GM12892 (cell line): ENCODE results near the gene RHEX.

Experiments
- DNase-seq: peaks from one replicate; pipeline ENCODE4 v3.0.0; 2011; ENCODE audit not compliant: insufficient read length
- FAIRE-seq: peaks from 2 replicates; lab custom pipeline; 2011; peaks lifted over from hg19 to GRCh38; lab: Jason Lieb, UNC
- POLR2A ChIP-seq: IDR thresholded peaks from 2 replicates; pipeline ENCODE4 v1.6.1; 2011; ENCODE audit warnings: low read depth, low read length, control low read depth
- POLR2AphosphoS5 ChIP-seq: IDR thresholded peaks from 2 replicates; pipeline ENCODE4 v1.6.1; 2011; ENCODE audit warnings: low read depth, low read length, control low read depth
- TAF1 ChIP-seq: IDR thresholded peaks from 2 replicates; pipeline ENCODE4 v1.6.1; 2011; ENCODE audit warnings: low read depth, mild to moderate bottlenecking, control low read depth, low read length, borderline replicate concordance

RHEX gene

DNA sequence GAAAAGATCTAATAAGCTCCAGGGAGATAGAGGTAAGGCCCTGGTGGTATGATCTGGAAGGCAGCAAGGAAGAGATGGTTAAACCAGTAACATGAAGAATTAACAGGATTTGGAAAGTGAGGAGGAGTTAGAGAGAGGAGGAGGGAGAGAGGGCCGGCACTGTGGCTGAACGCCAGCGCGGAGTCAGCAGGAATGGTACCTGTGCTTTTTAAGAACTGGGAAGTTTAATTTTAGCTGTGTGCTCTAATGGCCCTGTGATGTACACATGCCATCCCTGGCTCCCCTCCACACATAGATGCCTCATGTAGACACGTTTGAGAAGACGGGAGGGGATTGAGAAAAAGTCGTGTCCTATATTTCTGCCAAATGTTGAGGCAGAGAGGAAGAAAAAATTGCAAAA lies 78.1 kb downstream of the RHEX start:
- TF ChIP-seq POLR2AphosphoS5 = no peak
- TF ChIP-seq POLR2A = no peak
- TF ChIP-seq TAF1 = no peak
- FAIRE-seq (no peak), DNase-seq (no peak)

GRCh38 chr1:206133751-206134415 lies 80.9 kb downstream of the RHEX start:
- DNase-seq = no peak
- no peak for TF ChIP-seq POLR2AphosphoS5
- TF ChIP-seq POLR2A = no peak
- TF ChIP-seq TAF1 = no peak
- no peak for FAIRE-seq

GRCh38 chr1:206135248-206135647 lies 82.3 kb downstream of the RHEX start:
- FAIRE-seq (no peak), DNase-seq (no peak)
- TF ChIP-seq POLR2A (no peak), POLR2AphosphoS5 (no peak), TAF1 (no peak)

- no peak for TF ChIP-seq POLR2AphosphoS5
- TF ChIP-seq TAF1 = no peak
- no peak for TF ChIP-seq POLR2A
- FAIRE-seq (no peak), DNase-seq (no peak)
These were observed 83.3 kb downstream of the RHEX start for GRCh38 chr1:206136241-206136640.

GRCh38 chr1:206142011-206142410 lies 89.0 kb downstream of the RHEX start:
- FAIRE-seq = no peak
- no peak for DNase-seq
- no peak for TF ChIP-seq POLR2AphosphoS5
- TF ChIP-seq POLR2A = no peak
- TF ChIP-seq TAF1 = no peak

- TF ChIP-seq TAF1 (no peak), POLR2A (no peak), POLR2AphosphoS5 (no peak)
- DNase-seq (no peak), FAIRE-seq (no peak)
These were observed 89.8 kb downstream of the RHEX start for GRCh38 chr1:206142770-206143169.

GRCh38 chr1:206143537-206144172 lies 90.7 kb downstream of the RHEX start:
- DNase-seq = no peak
- no peak for FAIRE-seq
- no peak for TF ChIP-seq TAF1

GRCh38 chr1:206144605-206145004 lies 91.6 kb downstream of the RHEX start:
- DNase-seq (no peak), FAIRE-seq (no peak)
- TF ChIP-seq POLR2AphosphoS5 (no peak), TAF1 (no peak), POLR2A (no peak)

GRCh38 chr1:206145771-206146290 lies 92.9 kb downstream of the RHEX start:
- FAIRE-seq = no peak
- DNase-seq = no peak
- TF ChIP-seq POLR2AphosphoS5 = no peak
- TF ChIP-seq POLR2A = no peak
- TF ChIP-seq TAF1 = no peak
